Spleen (tissue), 11 donors: Measurements from ENCODE around the gene NECAB3. TPM values are rescaled to one million over a fixed set of nuclear protein-coding genes. Genes with fewer than 3 reads are reported as not detected.

Experiments
- DNase-seq: peaks from one replicate; pipeline ENCODE4 v3.0.0-alpha.2; 2020
- H3K27ac ChIP-seq, 8 donors: fragments of 200-600 bp; sonication (generic) in 7 of 8; 1 replicate in 4 of 8; 2 replicates in 4 of 8; pipeline versions ENCODE4 v1.5.0 to v1.8.0; 2016 to 2021; ENCODE audit warnings: inconsistent platforms in 4 of 8, mild to moderate bottlenecking in 4 of 8, moderate library complexity in 1 of 8
- H3K27me3 ChIP-seq, 7 donors: fragments of 200-600 bp; sonication (generic) in 6 of 7; replicated peaks in 1 of 7; 1 replicate in 4 of 7; 2 replicates in 3 of 7; pipeline versions ENCODE4 v1.5.0 to v1.8.0; 2016 to 2021; ENCODE audit warnings: inconsistent platforms in 3 of 7, mild to moderate bottlenecking in 1 of 7
- H3K36me3 ChIP-seq, 6 donors: fragments of 200-600 bp; sonication (generic) in 5 of 6; 1 replicate in 4 of 6; 2 replicates in 2 of 6; pipeline versions ENCODE4 v1.5.0 to v1.8.0; 2016 to 2021; ENCODE audit warnings: inconsistent platforms in 2 of 6
- H3K4me1 ChIP-seq, 6 donors: fragments of 200-600 bp; sonication (generic) in 5 of 6; 1 replicate in 3 of 6; 2 replicates in 3 of 6; pipeline versions ENCODE4 v1.5.0 to v1.8.0; 2016 to 2021; ENCODE audit warnings: inconsistent platforms in 3 of 6
- H3K4me3 ChIP-seq, 8 donors: fragments of 200-600 bp; sonication (generic) in 7 of 8; 1 replicate in 4 of 8; 2 replicates in 4 of 8; pipeline versions ENCODE4 v1.5.0 to v1.8.0; 2016 to 2021; ENCODE audit warnings: inconsistent platforms in 4 of 8, mild to moderate bottlenecking in 4 of 8, moderate library complexity in 2 of 8
- H3K9me3 ChIP-seq, 8 donors: fragments of 200-600 bp; sonication (generic) in 7 of 8; 1 replicate in 4 of 8; 2 replicates in 4 of 8; pipeline versions ENCODE4 v1.5.0 to v1.8.0; 2016 to 2021; ENCODE audit warnings: inconsistent platforms in 4 of 8
- POLR2A ChIP-seq, 3 donors: fragments of 450-650 bp; IDR thresholded peaks; one replicate each; pipeline ENCODE4 v1.5.1; 2017; ENCODE audit warnings: antibody characterized with exemption in 3 of 3, mild to moderate bottlenecking in 1 of 3
- POLR2AphosphoS5 ChIP-seq, 3 donors: sonication (generic); formaldehyde crosslinking; IDR thresholded peaks; one replicate each; pipeline ENCODE4 v1.5.1; 2017; ENCODE audit warnings: antibody characterized with exemption in 3 of 3
- WGBS, 5 donors: extraction: QIAGEN DNeasy Blood & Tissue Kit in 3 of 5; methylation state at CpG; one replicate each; pipeline versions ENCODE4 v1.1.5 to v1.1.7; 2013 to 2018; 5-methylcytosine and 5-hydroxymethylcytosine counted together
- intact Hi-C: fragments of 100-400 bp; cut with DNase I; formaldehyde crosslinking; loops from one replicate; pipeline ENCODE4 v1.15.0; 2023; ENCODE audit warnings: low total_unique reads
- polyA plus RNA-seq, 3 donors: library from polyadenylated mRNA; stranded (reverse); fragments of 200-250 nt; gene quantifications; one replicate each; pipeline ENCODE4 v1.2.1, GENCODE V29; 2013
- total RNA-seq, 7 donors: library from RNA; depleted of rRNA in 3 of 7; stranded (reverse); fragments of >200 nt in 3 of 7; fragmentation: NEBNext Ultra II Directional in 4 of 7; extraction: Animal tissue kit (Norgen Biotek cat#: 25700) in 4 of 7; gene quantifications; one replicate each; pipeline versions ENCODE4 v1.1.0 to v1.2.1, GENCODE V29; 2016 to 2021
- TF ChIP-seq, protein P1 (sequence below), 11 experiments: fragments of 200-600 bp in 7 of 11; fragments of 450-650 bp in 4 of 11; sonication (generic) in 4 of 11; IDR thresholded peaks in 8 of 11; conservative IDR thresholded peaks in 3 of 11; 1 replicate in 7 of 11; 2 replicates in 4 of 11; pipeline versions ENCODE4 v1.4.0 to v1.8.0; 2016 to 2021; ENCODE audit warnings: antibody characterized with exemption in 11 of 11, inconsistent platforms in 4 of 11, mild to moderate bottlenecking in 1 of 11
- donor health status: healthy with polysubstance abuse.
- donor health status: DM: no; HTN: no; CAD: no; lungs with moderate emphysema.
- donor health status: DM: no; HTN: no; CAD: no.
- donor health status: Bipolar disorder and iron deficiency.
- donor health status: healthy.
- donor health status: DM: no; HTN: no; CAD: no.
- donor health status: DM: yes; HTN: yes; CAD: no.

NECAB3 gene
- total and polyA plus RNA-seq, 10 donors: 8.6 to 39.0 (median 18.4) TPM

DNA sequence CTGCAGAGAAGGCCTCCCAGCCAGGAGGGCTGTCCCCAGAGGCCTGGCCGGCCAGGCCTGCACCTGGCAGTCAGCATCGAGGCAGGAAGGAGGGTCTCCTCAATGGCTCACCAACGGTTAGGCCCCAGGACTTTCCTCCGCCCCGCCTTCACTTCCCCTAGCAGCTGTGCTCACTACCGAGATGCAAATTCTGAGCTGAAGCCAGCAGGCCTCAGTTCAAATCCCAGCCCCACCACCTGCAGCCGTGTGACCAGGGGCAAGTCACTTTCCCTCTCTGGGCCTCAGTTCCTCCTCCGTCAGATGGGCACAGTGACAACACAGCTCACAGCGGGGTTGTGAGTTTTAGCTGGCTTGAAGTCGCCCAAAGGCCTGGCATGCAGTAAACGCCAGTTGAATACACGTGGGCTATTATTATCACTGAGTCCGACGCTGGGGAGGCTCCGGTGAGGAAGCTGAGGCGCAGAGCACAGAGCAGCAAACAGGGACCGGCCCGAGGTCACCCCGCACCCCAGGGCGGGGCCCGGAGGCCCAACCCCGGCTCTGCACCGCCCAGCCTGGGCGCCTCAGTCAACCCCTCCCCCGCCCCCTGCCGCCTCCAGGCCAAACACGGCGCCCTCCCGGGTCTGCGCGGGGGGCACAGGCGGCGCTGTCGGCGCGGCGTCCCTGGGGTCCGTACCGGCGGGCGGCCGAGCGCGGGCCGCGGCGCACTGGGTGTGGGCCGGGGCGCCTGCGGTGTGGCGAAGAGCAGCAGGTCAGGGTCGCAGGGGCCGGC lies 11.3 kb upstream of the NECAB3 start:
- 0 to 3% (median 2%) methylated on average over 12 to 53 of the region's 53 CpGs for WGBS, 5 donors
- H3K4me1 ChIP-seq: peaks cover 8 to 60% (median 30%) of the 10 kb centered on the region in 6 donors
- no peaks in the 10 kb centered on the region for H3K9me3 ChIP-seq
- H3K27me3 ChIP-seq: no peaks in the 10 kb centered on the region
- TF ChIP-seq POLR2A (IDR thresholded peaks at IDR 0.05) (no peak), POLR2AphosphoS5 (IDR thresholded peaks at IDR 0.05) (peak in 1 of 3 donors; percentile 31)
- peak overlapping the region in 6 of 8 donors; percentile 15 to 74 (median 59) for H3K27ac ChIP-seq
- DNase-seq: peak; percentile 87
- H3K4me3 ChIP-seq: peak overlapping the region; percentile 13 to 75 (median 44)
- intact Hi-C loops: no loop called here
- no peaks in the 10 kb centered on the region for H3K36me3 ChIP-seq

DNA sequence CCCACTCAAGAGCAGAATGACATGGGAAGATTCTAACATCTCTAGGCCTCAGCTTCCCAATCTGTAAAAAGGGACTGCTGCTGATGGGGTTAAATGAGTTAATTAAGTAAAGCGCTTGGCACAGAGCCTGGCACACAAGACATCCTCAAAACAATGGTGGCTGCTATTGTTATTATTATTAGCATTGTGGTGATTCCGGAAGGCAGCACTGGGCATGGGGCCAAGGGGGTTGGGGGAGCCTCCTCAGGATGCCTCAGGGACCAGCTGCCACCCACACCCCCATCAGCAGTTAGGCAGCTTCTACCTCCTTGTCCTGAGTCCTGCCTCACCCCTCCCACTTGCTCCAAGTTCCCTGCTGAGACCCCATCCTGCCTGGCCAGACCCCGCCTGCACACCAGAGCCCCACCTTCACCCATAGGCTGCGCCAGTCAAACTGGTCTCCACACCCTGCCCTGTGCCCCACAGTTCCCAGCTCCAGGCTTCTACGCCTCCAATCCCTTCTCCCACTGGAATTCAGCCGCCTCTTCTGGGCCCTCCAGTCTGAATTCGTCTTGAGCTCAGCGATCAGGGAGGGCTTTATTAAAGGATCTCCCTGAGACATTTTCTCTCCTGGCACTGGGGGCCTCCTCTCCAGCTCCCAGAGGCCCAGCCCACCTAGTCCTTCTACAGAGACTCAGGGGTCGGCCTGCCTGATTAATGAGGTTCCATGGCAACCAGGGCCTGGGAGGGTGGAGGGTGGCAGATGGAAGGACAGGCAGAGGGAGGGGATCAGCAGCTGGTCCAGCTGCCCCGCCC lies 10.5 kb upstream of the NECAB3 start:
- H3K9me3 ChIP-seq: no peaks in the 10 kb centered on the region
- peak overlapping the region in 4 of 8 donors; percentile 58 to 74 (median 60) for H3K27ac ChIP-seq
- intact Hi-C loops: no loop called here
- no peaks in the 10 kb centered on the region for H3K27me3 ChIP-seq
- no peaks in the 10 kb centered on the region for H3K36me3 ChIP-seq
- no peak for DNase-seq
- peak overlapping the region in 4 of 8 donors; percentile 46 to 75 (median 50) for H3K4me3 ChIP-seq
- H3K4me1 ChIP-seq: peaks cover 8 to 58% (median 30%) of the 10 kb centered on the region in 6 donors
- TF ChIP-seq POLR2AphosphoS5 (IDR thresholded peaks at IDR 0.05) (no peak), POLR2A (IDR thresholded peaks at IDR 0.05) (no peak)
- TF ChIP-seq, protein P1, sequence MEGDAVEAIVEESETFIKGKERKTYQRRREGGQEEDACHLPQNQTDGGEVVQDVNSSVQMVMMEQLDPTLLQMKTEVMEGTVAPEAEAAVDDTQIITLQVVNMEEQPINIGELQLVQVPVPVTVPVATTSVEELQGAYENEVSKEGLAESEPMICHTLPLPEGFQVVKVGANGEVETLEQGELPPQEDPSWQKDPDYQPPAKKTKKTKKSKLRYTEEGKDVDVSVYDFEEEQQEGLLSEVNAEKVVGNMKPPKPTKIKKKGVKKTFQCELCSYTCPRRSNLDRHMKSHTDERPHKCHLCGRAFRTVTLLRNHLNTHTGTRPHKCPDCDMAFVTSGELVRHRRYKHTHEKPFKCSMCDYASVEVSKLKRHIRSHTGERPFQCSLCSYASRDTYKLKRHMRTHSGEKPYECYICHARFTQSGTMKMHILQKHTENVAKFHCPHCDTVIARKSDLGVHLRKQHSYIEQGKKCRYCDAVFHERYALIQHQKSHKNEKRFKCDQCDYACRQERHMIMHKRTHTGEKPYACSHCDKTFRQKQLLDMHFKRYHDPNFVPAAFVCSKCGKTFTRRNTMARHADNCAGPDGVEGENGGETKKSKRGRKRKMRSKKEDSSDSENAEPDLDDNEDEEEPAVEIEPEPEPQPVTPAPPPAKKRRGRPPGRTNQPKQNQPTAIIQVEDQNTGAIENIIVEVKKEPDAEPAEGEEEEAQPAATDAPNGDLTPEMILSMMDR (IDR thresholded peaks at IDR 0.05 in 8 of 11, conservative IDR thresholded peaks at IDR 0.05 in 3 of 11): no peak
- WGBS, 5 donors: 46 to 54% (median 51%) methylated on average over 10 of the region's 10 CpGs

DNA sequence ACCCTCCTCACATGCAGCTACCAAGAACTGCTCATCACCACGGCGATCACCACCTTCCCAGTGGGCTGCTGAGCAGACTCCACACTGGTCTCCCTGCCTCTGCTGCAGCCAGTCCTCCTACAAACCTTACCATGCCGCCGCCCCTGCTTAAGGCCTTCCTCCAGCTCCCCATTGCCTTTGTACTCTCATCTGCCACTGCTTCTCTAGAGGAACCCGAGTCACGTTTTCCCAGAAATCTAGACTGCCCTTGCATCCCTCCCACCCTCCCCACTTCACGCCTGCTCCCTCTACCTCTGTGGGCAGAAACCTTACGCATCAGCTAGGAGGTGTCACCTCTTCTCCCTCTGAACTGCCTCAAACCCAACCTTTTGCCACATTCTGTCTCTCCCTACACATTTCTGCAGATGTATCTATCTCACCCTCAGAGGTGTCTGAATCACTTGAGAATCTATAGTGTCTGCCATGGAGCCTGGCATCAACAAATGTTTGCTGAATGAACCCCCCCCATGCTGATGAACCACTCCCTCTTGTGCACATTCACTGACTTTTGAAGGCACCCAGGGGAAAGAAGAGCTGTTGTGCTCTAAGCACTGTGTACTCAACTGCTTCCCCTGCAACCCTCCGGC lies 7.6 kb upstream of the NECAB3 start:
- intact Hi-C loops: no loop called here

DNA sequence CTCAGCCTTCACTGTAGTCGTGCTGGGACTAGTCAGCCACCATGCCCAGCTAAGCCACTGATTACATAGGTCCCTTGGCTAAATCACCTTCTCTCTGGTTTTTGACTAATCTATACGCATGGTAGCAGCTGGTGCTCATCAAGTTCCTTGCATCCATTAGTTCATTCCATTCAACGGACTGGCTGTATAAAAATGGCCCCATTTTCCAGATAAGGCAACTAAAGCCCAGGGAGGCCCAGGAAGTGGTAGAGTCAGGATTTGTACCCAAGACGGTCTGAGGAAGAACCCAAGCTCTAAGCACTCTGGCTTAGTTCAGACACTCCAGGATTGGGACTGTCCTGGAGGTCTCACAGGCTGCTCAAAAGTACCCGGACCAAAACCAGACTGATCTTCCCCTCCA lies 7.1 kb upstream of the NECAB3 start:
- Histone ChIP-seq H3K9me3 (no peaks in the 10 kb centered on the region), H3K27ac (no peak overlapping the region), H3K4me1 (peaks cover 8 to 43% (median 28%) of the 10 kb centered on the region in 6 donors), H3K4me3 (no peak overlapping the region), H3K27me3 (no peaks in the 10 kb centered on the region), H3K36me3 (peaks cover 0 to 8% (median 0%) of the 10 kb centered on the region in 6 donors)
- TF ChIP-seq, protein P1 (IDR thresholded peaks at IDR 0.05 in 8 of 11, conservative IDR thresholded peaks at IDR 0.05 in 3 of 11): no peak
- TF ChIP-seq POLR2AphosphoS5 (IDR thresholded peaks at IDR 0.05): no peak
- no peak for TF ChIP-seq POLR2A (IDR thresholded peaks at IDR 0.05)
- WGBS, 5 donors: 82 to 98% (median 88%) methylated on average over 4 to 5 of the region's 5 CpGs
- intact Hi-C loops: no loop called here
- DNase-seq: no peak

More for the DNA sequence above, 7.6 kb upstream of the NECAB3 start:
- Histone ChIP-seq H3K4me1 (peaks cover 8 to 42% (median 28%) of the 10 kb centered on the region in 6 donors), H3K27me3 (no peaks in the 10 kb centered on the region), H3K27ac (no peak overlapping the region), H3K9me3 (no peaks in the 10 kb centered on the region), H3K4me3 (no peak overlapping the region), H3K36me3 (peaks cover 0 to 2% (median 0%) of the 10 kb centered on the region in 6 donors)
- WGBS, 5 donors: 76 to 86% (median 83%) methylated on average over 9 of the region's 9 CpGs
- TF ChIP-seq POLR2AphosphoS5 (IDR thresholded peaks at IDR 0.05) (no peak), POLR2A (IDR thresholded peaks at IDR 0.05) (no peak)
- TF ChIP-seq, protein P1 (IDR thresholded peaks at IDR 0.05 in 8 of 11, conservative IDR thresholded peaks at IDR 0.05 in 3 of 11): no peak
- no peak for DNase-seq
